ENCODE results near the gene APOL1.

DNA sequence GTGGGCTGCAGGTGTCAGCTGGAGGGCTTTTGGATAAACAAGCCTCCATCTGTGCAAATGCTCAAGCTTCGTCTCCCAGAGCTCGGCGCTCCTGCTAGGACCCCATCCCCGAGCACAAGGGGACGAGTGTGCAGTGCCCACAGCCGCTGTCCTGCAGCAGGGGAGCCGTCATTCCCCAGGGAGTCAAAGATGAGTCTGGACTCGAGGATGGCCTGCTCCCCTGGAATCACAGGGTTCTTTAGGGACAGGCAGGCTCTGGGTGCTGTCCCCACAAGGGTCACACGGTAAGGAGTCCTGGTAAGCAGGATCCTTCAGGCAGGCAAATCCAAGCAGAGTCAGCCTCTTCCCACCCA is 50.2 kb downstream of the APOL1 start:
- no peak for TF ChIP-seq POLR2A (IDR thresholded peaks at IDR 0.05; ENCODE audit: low read length)
- no peak for TF ChIP-seq GATA1 (IDR thresholded peaks at IDR 0.05; ENCODE audit: low read depth, low read length)
